Thyroid gland (tissue), 4 donors: ENCODE results near the gene SMG1. TPM values are rescaled to one million over a fixed set of nuclear protein-coding genes. Genes with fewer than 3 reads are reported as not detected.

Experiments
- DNase-seq, 2 donors: peaks; one replicate each; pipeline ENCODE4 v3.0.0-alpha.2; 2019
- H3K27ac ChIP-seq, 3 donors: fragments of 200-600 bp; sonication (generic); 1 replicate in 2 of 3; 2 replicates in 1 of 3; pipeline ENCODE4 v1.5.1; 2016 to 2019; ENCODE audit warnings: mild to moderate bottlenecking in 1 of 3, moderate library complexity in 1 of 3
- H3K27me3 ChIP-seq: fragments of 200-600 bp; sonication (generic); one replicate; pipeline ENCODE4 v1.5.1; 2019
- H3K36me3 ChIP-seq, 2 donors: fragments of 200-600 bp; sonication (generic); one replicate each; pipeline ENCODE4 v1.5.1; 2016 to 2019
- H3K4me1 ChIP-seq, 2 donors: fragments of 200-600 bp; sonication (generic); one replicate each; pipeline ENCODE4 v1.5.1; 2017 to 2019
- H3K4me3 ChIP-seq, 3 donors: fragments of 200-600 bp; sonication (generic); replicated peaks in 1 of 3; 1 replicate in 2 of 3; 2 replicates in 1 of 3; pipeline ENCODE4 v1.5.1; 2016; ENCODE audit warnings: mild to moderate bottlenecking in 1 of 3
- H3K9me3 ChIP-seq: fragments of 200-600 bp; sonication (generic); one replicate; pipeline ENCODE4 v1.5.1; 2017
- CTCF ChIP-seq, 6 experiments: fragments of 200-600 bp in 3 of 6; fragments of 450-650 bp in 3 of 6; sonication (generic) in 3 of 6; IDR thresholded peaks; one replicate each; pipeline ENCODE4 v1.5.1; 2016 to 2019; ENCODE audit warnings: antibody characterized with exemption in 6 of 6, mild to moderate bottlenecking in 2 of 6, inconsistent platforms in 1 of 6, moderate library complexity in 1 of 6
- POLR2A ChIP-seq, 2 donors: fragments of 450-650 bp; IDR thresholded peaks; one replicate each; pipeline ENCODE4 v1.6.1; 2017; ENCODE audit warnings: antibody characterized with exemption in 2 of 2, mild to moderate bottlenecking in 2 of 2, moderate library complexity in 1 of 2
- WGBS, 2 donors: methylation state at CpG; one replicate each; pipeline ENCODE4 v1.1.5; 2017; 5-methylcytosine and 5-hydroxymethylcytosine counted together
- intact Hi-C: fragments of 100-400 bp; cut with DNase I; formaldehyde crosslinking; loops from one replicate; pipeline ENCODE4 v1.15.1; 2023
- total RNA-seq, 4 donors: library from RNA; depleted of rRNA; stranded (reverse); fragments of >200 nt; gene quantifications; one replicate each; pipeline ENCODE4 v1.2.3, GENCODE V29; 2016

Gene SMG1
- total RNA-seq, 4 donors from 2014 or later, result 106 to 156 (median 125) TPM

GRCh38 chr16:18853694-18854093, 72.5 kb downstream of the SMG1 start:
- H3K36me3 ChIP-seq, result peaks cover 44 to 56% of the 10 kb centered on the region in 2 donors
- intact Hi-C loops, result loop anchor here (10.0 kb wide), 1 partner anchor 121 kb away; no protein-coding TSS in a partner anchor
- no peaks in the 10 kb centered on the region for H3K4me1 ChIP-seq
- no peak for DNase-seq
- no peaks in the 10 kb centered on the region for H3K27me3 ChIP-seq
- no peak overlapping the region for H3K27ac ChIP-seq
- no peak overlapping the region for H3K4me3 ChIP-seq
- no peaks in the 10 kb centered on the region for H3K9me3 ChIP-seq
- no peak for TF ChIP-seq CTCF (IDR thresholded peaks at IDR 0.05)
- no peak for TF ChIP-seq POLR2A (IDR thresholded peaks at IDR 0.05)

- Histone ChIP-seq H3K27me3 (no peaks in the 10 kb centered on the region), H3K9me3 (no peaks in the 10 kb centered on the region), H3K4me1 (no peaks in the 10 kb centered on the region), H3K27ac (no peak overlapping the region), H3K4me3 (no peak overlapping the region), H3K36me3 (peaks cover 53 to 61% of the 10 kb centered on the region in 2 donors)
- intact Hi-C loops, result loop anchor here (10.0 kb wide), 1 partner anchor 122 kb away; no protein-coding TSS in a partner anchor
- 91 to 98% methylated on average over 1 of the region's 1 CpG for WGBS, 2 donors
- no peak for DNase-seq
- no peak for TF ChIP-seq POLR2A (IDR thresholded peaks at IDR 0.05)
- TF ChIP-seq CTCF (IDR thresholded peaks at IDR 0.05), result no peak
These were observed 73.6 kb downstream of the SMG1 start for GRCh38 chr16:18852647-18853046.

GRCh38 chr16:18846416-18846815, 79.8 kb downstream of the SMG1 start:
- H3K36me3 ChIP-seq, result peaks cover 73 to 85% of the 10 kb centered on the region in 2 donors

GRCh38 chr16:18842565-18842964, 83.6 kb downstream of the SMG1 start:
- no peak for DNase-seq
- no peaks in the 10 kb centered on the region for H3K9me3 ChIP-seq
- WGBS, 2 donors, result 92 to 98% methylated on average over 6 of the region's 6 CpGs
- H3K36me3 ChIP-seq, result peaks cover 66 to 68% of the 10 kb centered on the region in 2 donors
- H3K27me3 ChIP-seq, result no peaks in the 10 kb centered on the region
- H3K27ac ChIP-seq, result no peak overlapping the region
- TF ChIP-seq CTCF (IDR thresholded peaks at IDR 0.05), result no peak
- no peak for TF ChIP-seq POLR2A (IDR thresholded peaks at IDR 0.05)
- intact Hi-C loops, result no loop called here
- H3K4me1 ChIP-seq, result no peaks in the 10 kb centered on the region
- no peak overlapping the region for H3K4me3 ChIP-seq

More at GRCh38 chr16:18846416-18846815, 79.8 kb downstream of the SMG1 start:
- DNase-seq, result no peak
- Histone ChIP-seq H3K27ac (no peak overlapping the region), H3K27me3 (no peaks in the 10 kb centered on the region), H3K4me3 (no peak overlapping the region), H3K9me3 (no peaks in the 10 kb centered on the region), H3K4me1 (no peaks in the 10 kb centered on the region)
- TF ChIP-seq CTCF (IDR thresholded peaks at IDR 0.05) (no peak), POLR2A (IDR thresholded peaks at IDR 0.05) (no peak)
- intact Hi-C loops, result no loop called here
- 95 to 98% methylated on average over 1 of the region's 1 CpG for WGBS, 2 donors

- no peak overlapping the region for H3K4me3 ChIP-seq
- H3K4me1 ChIP-seq, result no peaks in the 10 kb centered on the region
- H3K36me3 ChIP-seq, result peaks cover 66 to 68% of the 10 kb centered on the region in 2 donors
- H3K9me3 ChIP-seq, result no peaks in the 10 kb centered on the region
- no peaks in the 10 kb centered on the region for H3K27me3 ChIP-seq
- 89 to 94% methylated on average over 7 of the region's 7 CpGs for WGBS, 2 donors
- intact Hi-C loops, result no loop called here
- DNase-seq, result no peak
- no peak overlapping the region for H3K27ac ChIP-seq
- no peak for TF ChIP-seq CTCF (IDR thresholded peaks at IDR 0.05)
- no peak for TF ChIP-seq POLR2A (IDR thresholded peaks at IDR 0.05)
These were observed 84.2 kb downstream of the SMG1 start for GRCh38 chr16:18841833-18842525.
